ENCODE results near the gene IGFBPL1. TPM values are rescaled to one million over a fixed set of nuclear protein-coding genes. Genes with fewer than 3 reads are reported as not detected.

The IGFBPL1 gene
- total RNA-seq, 2 experiments from 2014 or later, result not detected

GRCh38 chr9:38434365-38434764 is 10.1 kb upstream of the IGFBPL1 start:
- POLR2A ChIA-PET, result no interaction called here
- CTCF ChIA-PET, result no interaction called here

GRCh38 chr9:38432922-38433510 is 8.8 kb upstream of the IGFBPL1 start:
- ChIA-PET CTCF (interaction anchor here (1.0 kb wide), 1 partner anchor 40 kb away, joined by 3 read pairs; no protein-coding TSS in a partner anchor), POLR2A (no interaction called here)

GRCh38 chr9:38431116-38431515 is 6.9 kb upstream of the IGFBPL1 start:
- ChIA-PET POLR2A (no interaction called here), CTCF (no interaction called here)

GRCh38 chr9:38428062-38428461 is 3.8 kb upstream of the IGFBPL1 start:
- ChIA-PET CTCF (no interaction called here), POLR2A (no interaction called here)

- ChIA-PET POLR2A (no interaction called here), CTCF (no interaction called here)
Measured at GRCh38 chr9:38424918-38425317, 664 bp upstream of the IGFBPL1 start.

GRCh38 chr9:38423273-38423972 is 831 bp downstream of the IGFBPL1 start:
- ChIA-PET CTCF (no interaction called here), POLR2A (no interaction called here)

GRCh38 chr9:38422555-38423260 is 1.5 kb downstream of the IGFBPL1 start:
- POLR2A ChIA-PET, result no interaction called here
- CTCF ChIA-PET, result no interaction called here

- POLR2A ChIA-PET, result no interaction called here
- CTCF ChIA-PET, result no interaction called here
Measured at GRCh38 chr9:38421498-38422211, 2.6 kb downstream of the IGFBPL1 start.

GRCh38 chr9:38419181-38419580 is 5.1 kb downstream of the IGFBPL1 start:
- CTCF ChIA-PET, result no interaction called here
- POLR2A ChIA-PET, result no interaction called here

GRCh38 chr9:38418366-38418765 is 5.9 kb downstream of the IGFBPL1 start:
- ChIA-PET CTCF (no interaction called here), POLR2A (no interaction called here)

GRCh38 chr9:38417003-38417945 is 7.0 kb downstream of the IGFBPL1 start:
- ChIA-PET POLR2A (no interaction called here), CTCF (interaction anchor here (1.0 kb wide), 2 partner anchors 258 to 288 kb away, joined by 3 read pairs; no protein-coding TSS in a partner anchor)

GRCh38 chr9:38416461-38416860 is 7.8 kb downstream of the IGFBPL1 start:
- ChIA-PET POLR2A (no interaction called here), CTCF (interaction anchor here (1.0 kb wide), 2 partner anchors 257 to 289 kb away, joined by 3 read pairs; no protein-coding TSS in a partner anchor)

GRCh38 chr9:38415856-38416255 is 8.4 kb downstream of the IGFBPL1 start:
- CTCF ChIA-PET, result no interaction called here

GRCh38 chr9:38414040-38414723 is 10.1 kb downstream of the IGFBPL1 start:
- POLR2A ChIA-PET, result no interaction called here
- CTCF ChIA-PET, result no interaction called here

More at GRCh38 chr9:38415856-38416255, 8.4 kb downstream of the IGFBPL1 start:
- POLR2A ChIA-PET, result no interaction called here

- ChIA-PET CTCF (no interaction called here), POLR2A (no interaction called here)
Measured at GRCh38 chr9:38413283-38413682, 11.0 kb downstream of the IGFBPL1 start.

- CTCF ChIA-PET, result no interaction called here
- POLR2A ChIA-PET, result no interaction called here
Measured at GRCh38 chr9:38412751-38413150, 11.5 kb downstream of the IGFBPL1 start.

GRCh38 chr9:38408719-38409118 is 15.5 kb downstream of the IGFBPL1 start:
- ChIA-PET CTCF (interaction anchor here (0.7 kb wide), 1 partner anchor 350 kb away, joined by 3 read pairs; no protein-coding TSS in a partner anchor), POLR2A (no interaction called here)

- ChIA-PET CTCF (no interaction called here), POLR2A (no interaction called here)
Measured at GRCh38 chr9:38406476-38407186, 17.6 kb downstream of the IGFBPL1 start.

All from activated CD8-positive, alpha-beta memory T cell treated with anti-CD3 and anti-CD28 coated beads for 36 hours (primary cell).